ENCODE measurements around the gene TDRD1.

TDRD1 gene

DNA sequence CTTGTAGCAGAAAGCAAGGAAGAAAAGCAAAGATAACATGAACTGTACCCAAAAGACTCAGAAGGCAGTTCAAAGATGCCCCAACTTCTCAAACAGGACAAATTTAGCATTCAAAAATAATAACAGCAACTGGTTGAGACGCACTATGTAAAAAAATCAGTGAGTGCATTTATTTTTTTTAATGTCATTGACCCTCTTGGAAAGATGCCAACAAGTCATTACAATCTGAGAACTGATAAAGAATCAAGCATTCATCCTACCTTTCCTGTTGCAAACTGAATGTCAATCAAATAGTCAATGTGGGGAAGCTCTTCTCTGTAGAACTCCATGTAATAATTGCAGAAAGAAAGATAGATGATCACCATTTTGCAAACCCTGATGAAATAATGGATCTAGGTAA is 3.5 kb upstream of the TDRD1 start:
- H3K4me1 ChIP-seq (ENCODE audit: control insufficient read depth in 1 of 2, insufficient read depth in 1 of 2, low read depth in 1 of 2, low read length in 1 of 2), result peaks cover 25 to 26% of the 10 kb centered on the region in 2 experiments
- no peaks in the 10 kb centered on the region for H3K36me3 ChIP-seq
- TF ChIP-seq, protein P1, sequence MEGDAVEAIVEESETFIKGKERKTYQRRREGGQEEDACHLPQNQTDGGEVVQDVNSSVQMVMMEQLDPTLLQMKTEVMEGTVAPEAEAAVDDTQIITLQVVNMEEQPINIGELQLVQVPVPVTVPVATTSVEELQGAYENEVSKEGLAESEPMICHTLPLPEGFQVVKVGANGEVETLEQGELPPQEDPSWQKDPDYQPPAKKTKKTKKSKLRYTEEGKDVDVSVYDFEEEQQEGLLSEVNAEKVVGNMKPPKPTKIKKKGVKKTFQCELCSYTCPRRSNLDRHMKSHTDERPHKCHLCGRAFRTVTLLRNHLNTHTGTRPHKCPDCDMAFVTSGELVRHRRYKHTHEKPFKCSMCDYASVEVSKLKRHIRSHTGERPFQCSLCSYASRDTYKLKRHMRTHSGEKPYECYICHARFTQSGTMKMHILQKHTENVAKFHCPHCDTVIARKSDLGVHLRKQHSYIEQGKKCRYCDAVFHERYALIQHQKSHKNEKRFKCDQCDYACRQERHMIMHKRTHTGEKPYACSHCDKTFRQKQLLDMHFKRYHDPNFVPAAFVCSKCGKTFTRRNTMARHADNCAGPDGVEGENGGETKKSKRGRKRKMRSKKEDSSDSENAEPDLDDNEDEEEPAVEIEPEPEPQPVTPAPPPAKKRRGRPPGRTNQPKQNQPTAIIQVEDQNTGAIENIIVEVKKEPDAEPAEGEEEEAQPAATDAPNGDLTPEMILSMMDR (IDR thresholded peaks at IDR 0.05), result no peak
- no peak overlapping the region for H3K27ac ChIP-seq
- H3K9me3 ChIP-seq, result no peaks in the 10 kb centered on the region
- H3K4me3 ChIP-seq (ENCODE audit: low read depth in 1 of 2, low read length in 1 of 2), result no peak overlapping the region
- peaks cover 3% of the 10 kb centered on the region for H3K27me3 ChIP-seq

DNA sequence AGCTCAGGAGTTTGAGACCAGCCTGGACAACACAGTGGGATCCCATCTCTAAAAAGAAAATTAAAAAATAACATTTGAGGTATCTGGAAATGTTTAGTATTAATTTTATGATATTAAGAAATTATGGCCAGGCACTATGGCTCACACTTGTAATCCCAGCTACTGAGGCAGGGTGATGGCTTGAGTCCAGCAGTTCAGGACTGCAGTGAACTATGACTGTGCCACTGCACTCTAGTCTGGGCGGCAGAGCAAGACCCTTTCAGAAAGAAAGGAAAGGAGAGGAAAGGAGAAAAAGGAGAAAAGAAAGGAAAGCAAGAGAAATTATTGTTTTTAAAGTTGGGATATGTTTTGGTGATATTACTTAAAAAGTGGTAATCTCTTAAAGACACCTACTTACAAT is 2.6 kb upstream of the TDRD1 start:
- Histone ChIP-seq H3K27ac (no peak overlapping the region), H3K9me3 (no peaks in the 10 kb centered on the region), H3K36me3 (no peaks in the 10 kb centered on the region), H3K27me3 (peaks cover 3% of the 10 kb centered on the region), H3K4me1 (ENCODE audit: control insufficient read depth in 1 of 2, insufficient read depth in 1 of 2, low read depth in 1 of 2, low read length in 1 of 2) (peaks cover 25 to 26% of the 10 kb centered on the region in 2 experiments), H3K4me3 (ENCODE audit: low read depth in 1 of 2, low read length in 1 of 2) (no peak overlapping the region)
- TF ChIP-seq, protein P1 (IDR thresholded peaks at IDR 0.05), result no peak

DNA sequence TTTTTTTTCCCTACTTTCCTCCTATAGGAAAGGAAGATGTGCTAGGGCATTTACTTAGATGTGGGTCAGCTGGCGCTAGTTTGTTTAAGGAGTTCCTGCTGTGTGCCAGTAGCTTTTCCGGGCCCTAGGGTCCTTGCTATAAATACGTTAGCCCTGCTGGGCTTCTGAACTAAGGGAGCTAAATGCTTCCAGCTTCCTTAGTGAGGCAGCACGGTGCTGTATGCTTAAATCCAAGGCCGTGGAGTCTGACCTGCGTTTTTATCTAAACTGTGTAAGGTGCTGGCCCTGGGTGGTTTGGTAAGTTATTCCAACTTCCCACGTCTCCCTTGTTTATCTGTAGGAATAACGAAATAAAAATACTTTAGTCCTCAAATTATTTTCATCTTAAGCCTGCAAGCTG is 594 bp downstream of the TDRD1 start:
- Histone ChIP-seq H3K9me3 (no peaks in the 10 kb centered on the region), H3K4me3 (ENCODE audit: low read depth in 1 of 2, low read length in 1 of 2) (no peak overlapping the region), H3K27ac (no peak overlapping the region), H3K4me1 (ENCODE audit: control insufficient read depth in 1 of 2, insufficient read depth in 1 of 2, low read depth in 1 of 2, low read length in 1 of 2) (peaks cover 4% of the 10 kb centered on the region in 2 experiments), H3K27me3 (peaks cover 3% of the 10 kb centered on the region), H3K36me3 (no peaks in the 10 kb centered on the region)
- TF ChIP-seq, protein P1 (IDR thresholded peaks at IDR 0.05), result no peak

DNA sequence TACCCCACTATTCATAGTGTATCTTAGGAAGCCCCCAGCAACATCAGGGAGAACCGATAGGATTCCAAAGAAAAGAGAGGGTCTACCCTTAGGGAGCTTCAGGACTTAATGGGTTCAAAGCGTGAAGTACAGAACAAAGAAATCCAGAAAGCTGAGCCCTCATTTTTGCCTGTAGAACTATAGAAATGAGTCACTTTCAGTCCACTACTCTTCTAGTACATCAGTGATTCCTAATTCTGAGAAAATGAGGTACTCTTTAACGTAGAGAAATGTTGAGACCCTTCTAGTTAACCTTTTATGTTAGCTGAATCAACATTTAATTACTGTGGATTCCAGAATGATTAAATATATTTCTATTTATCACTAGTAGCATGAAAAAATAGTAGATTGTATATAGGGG is 1.8 kb downstream of the TDRD1 start:
- Histone ChIP-seq H3K9me3 (no peaks in the 10 kb centered on the region), H3K27ac (no peak overlapping the region), H3K4me3 (ENCODE audit: low read depth in 1 of 2, low read length in 1 of 2) (no peak overlapping the region), H3K4me1 (ENCODE audit: control insufficient read depth in 1 of 2, insufficient read depth in 1 of 2, low read depth in 1 of 2, low read length in 1 of 2) (no peaks in the 10 kb centered on the region), H3K27me3 (peaks cover 3% of the 10 kb centered on the region), H3K36me3 (no peaks in the 10 kb centered on the region)
- TF ChIP-seq, protein P1 (IDR thresholded peaks at IDR 0.05), result no peak

DNA sequence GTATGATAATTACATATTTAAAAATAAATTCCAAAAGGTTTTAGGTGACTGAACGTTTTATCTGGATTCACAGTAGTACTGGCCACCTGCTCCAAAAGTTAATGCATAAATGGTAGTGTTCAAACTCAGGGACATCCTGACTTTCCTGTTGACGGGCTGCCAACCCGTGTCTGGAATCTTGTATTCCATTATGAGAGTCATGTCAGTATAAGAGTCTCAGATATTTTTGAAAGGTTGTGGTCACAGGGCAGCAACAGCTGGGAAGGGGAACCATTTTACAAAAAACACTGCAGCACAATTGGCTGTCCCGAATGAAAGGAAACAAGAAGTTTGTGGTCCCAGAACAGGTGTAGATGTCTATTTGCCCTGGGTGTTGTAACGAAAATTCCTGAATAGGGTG is 2.8 kb downstream of the TDRD1 start:
- Histone ChIP-seq H3K4me1 (ENCODE audit: control insufficient read depth in 1 of 2, insufficient read depth in 1 of 2, low read depth in 1 of 2, low read length in 1 of 2) (no peaks in the 10 kb centered on the region), H3K36me3 (no peaks in the 10 kb centered on the region), H3K4me3 (ENCODE audit: low read depth in 1 of 2, low read length in 1 of 2) (no peak overlapping the region), H3K27ac (no peak overlapping the region), H3K27me3 (peaks cover 3% of the 10 kb centered on the region), H3K9me3 (no peaks in the 10 kb centered on the region)
- TF ChIP-seq, protein P1 (IDR thresholded peaks at IDR 0.05), result no peak

DNA sequence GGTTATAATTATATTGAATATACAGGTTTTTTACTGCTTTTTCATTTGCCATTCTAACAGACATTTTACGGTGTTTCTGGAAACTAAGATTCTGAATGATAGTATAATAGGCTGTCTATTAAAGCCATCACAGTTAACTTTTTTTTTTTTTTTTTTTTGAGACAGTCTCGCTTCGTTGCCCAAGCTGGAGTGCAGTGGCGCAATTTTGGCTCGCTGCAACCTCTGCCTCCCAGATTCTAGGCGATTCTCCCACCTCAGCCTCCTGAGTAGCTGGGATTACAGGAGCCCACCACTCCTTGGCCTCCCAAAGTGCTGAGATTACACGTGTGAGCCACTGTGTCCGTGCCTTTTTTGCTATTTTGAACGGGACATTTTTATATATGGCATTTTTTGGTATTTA is 4.4 kb downstream of the TDRD1 start:
- TF ChIP-seq, protein P1 (IDR thresholded peaks at IDR 0.05), result no peak
- Histone ChIP-seq H3K27me3 (peaks cover 10% of the 10 kb centered on the region), H3K36me3 (no peaks in the 10 kb centered on the region), H3K4me3 (ENCODE audit: low read depth in 1 of 2, low read length in 1 of 2) (no peak overlapping the region), H3K4me1 (ENCODE audit: control insufficient read depth in 1 of 2, insufficient read depth in 1 of 2, low read depth in 1 of 2, low read length in 1 of 2) (no peaks in the 10 kb centered on the region), H3K27ac (no peak overlapping the region), H3K9me3 (no peaks in the 10 kb centered on the region)

All from neutrophil (primary cell).